CD14-positive monocyte (primary cell): Measurements from ENCODE around the gene HPSE2. TPM values are rescaled to one million over a fixed set of nuclear protein-coding genes. Genes with fewer than 3 reads are reported as not detected.

Experiments
- DNase-seq, 3 donors: peaks; one replicate each; pipeline ENCODE4 v3.0.0-alpha.2; 2011 to 2022
- H2AFZ ChIP-seq: 2 replicates; pipeline ENCODE4 v1.6.0; 2012; ENCODE audit warnings: mild to moderate bottlenecking, low read depth, low read length, inconsistent platforms; ENCODE audit not compliant: insufficient read depth, poor library complexity, severe bottlenecking
- H3K27ac ChIP-seq, 2 donors: 1 replicate in 1 of 2; 2 replicates in 1 of 2; pipeline ENCODE4 v1.5.1; 2012 to 2013; ENCODE audit warnings: low read length in 2 of 2, control low read depth in 1 of 2, inconsistent platforms in 1 of 2, low read depth in 1 of 2, mild to moderate bottlenecking in 1 of 2
- H3K27me3 ChIP-seq, 2 donors: one replicate each; pipeline versions ENCODE4 v1.6.0 to v1.6.1; 2011 to 2013; ENCODE audit warnings: low read length in 2 of 2; ENCODE audit not compliant: control insufficient read depth in 2 of 2, insufficient read depth in 2 of 2
- H3K36me3 ChIP-seq, 2 donors: replicated peaks in 1 of 2; 1 replicate in 1 of 2; 2 replicates in 1 of 2; pipeline versions ENCODE4 v1.5.1 to v1.6.1; 2012 to 2013; ENCODE audit warnings: low read length in 2 of 2, control low read depth in 1 of 2, inconsistent platforms in 1 of 2, mild to moderate bottlenecking in 1 of 2; ENCODE audit not compliant: insufficient read depth in 2 of 2, control insufficient read depth in 1 of 2
- H3K4me1 ChIP-seq, 2 donors: 1 replicate in 1 of 2; 2 replicates in 1 of 2; pipeline versions ENCODE4 v1.5.1 to v1.6.1; 2012 to 2013; ENCODE audit warnings: low read length in 2 of 2, control low read depth in 1 of 2, inconsistent platforms in 1 of 2, mild to moderate bottlenecking in 1 of 2, moderate library complexity in 1 of 2; ENCODE audit not compliant: insufficient read depth in 2 of 2, control insufficient read depth in 1 of 2
- H3K4me2 ChIP-seq: replicated peaks from 2 replicates; pipeline ENCODE3; 2012; ENCODE audit warnings: low read length, moderate library complexity, mild to moderate bottlenecking; ENCODE audit not compliant: poor library complexity, severe bottlenecking; ENCODE audit errors: extremely low read depth
- H3K4me3 ChIP-seq, 3 experiments: fragments of 200-600 bp in 1 of 3; sonication (generic) in 1 of 3; replicated peaks in 1 of 3; 1 replicate in 2 of 3; 2 replicates in 1 of 3; pipeline ENCODE4 v1.5.1; 2011 to 2013; ENCODE audit warnings: low read length in 3 of 3, mild to moderate bottlenecking in 3 of 3, control low read depth in 2 of 3, low read depth in 2 of 3, inconsistent platforms in 1 of 3, moderate library complexity in 1 of 3
- H3K79me2 ChIP-seq: 2 replicates; pipeline ENCODE4 v1.6.0; 2012; ENCODE audit warnings: mild to moderate bottlenecking, control low read depth, inconsistent platforms, low read length, moderate library complexity; ENCODE audit not compliant: insufficient read depth
- H3K9ac ChIP-seq: 2 replicates; pipeline ENCODE4 v1.6.0; 2017; ENCODE audit warnings: low read length, mild to moderate bottlenecking; ENCODE audit not compliant: insufficient read depth, poor library complexity, severe bottlenecking
- H3K9me3 ChIP-seq, 2 donors: replicated peaks in 1 of 2; 1 replicate in 1 of 2; 2 replicates in 1 of 2; pipeline versions ENCODE4 v1.5.1 to v1.6.1; 2012 to 2013; ENCODE audit warnings: low read length in 2 of 2, control low read depth in 1 of 2; ENCODE audit not compliant: control insufficient read depth in 1 of 2, insufficient read depth in 1 of 2
- H4K20me1 ChIP-seq: 2 replicates; pipeline ENCODE4 v1.6.0; 2012; ENCODE audit warnings: mild to moderate bottlenecking, low read length, control low read depth, moderate library complexity; ENCODE audit not compliant: insufficient read depth
- H3K27ac Mint-ChIP-seq, 7 donors: one replicate each; pipeline ENCODE4 v1.8.0; 2020; ENCODE audit warnings: mild to moderate bottlenecking in 7 of 7, mixed read lengths in 7 of 7, moderate library complexity in 6 of 7, inconsistent platforms in 2 of 7
- H3K27me3 Mint-ChIP-seq, 3 donors: one replicate each; pipeline ENCODE4 v1.8.0; 2021 to 2022; ENCODE audit warnings: low read depth in 3 of 3, mild to moderate bottlenecking in 3 of 3, mixed read lengths in 3 of 3, moderate library complexity in 3 of 3, inconsistent platforms in 1 of 3
- H3K36me3 Mint-ChIP-seq, 2 donors: one replicate each; pipeline ENCODE4 v1.8.0; 2020; ENCODE audit warnings: mixed read lengths in 2 of 2, inconsistent platforms in 1 of 2, mild to moderate bottlenecking in 1 of 2
- H3K4me1 Mint-ChIP-seq: one replicate; pipeline ENCODE4 v1.8.0; 2020; ENCODE audit warnings: mild to moderate bottlenecking, mixed read lengths
- H3K4me3 Mint-ChIP-seq, 2 donors: one replicate each; pipeline ENCODE4 v1.8.0; 2020; ENCODE audit warnings: mild to moderate bottlenecking in 2 of 2, mixed read lengths in 2 of 2, moderate library complexity in 1 of 2
- H3K9me3 Mint-ChIP-seq, 7 donors: one replicate each; pipeline ENCODE4 v1.8.0; 2020 to 2022; ENCODE audit warnings: mixed read lengths in 7 of 7, mild to moderate bottlenecking in 6 of 7, moderate library complexity in 6 of 7, inconsistent platforms in 2 of 7
- CTCF ChIP-seq: fragments of 200-600 bp; IDR thresholded peaks from one replicate; pipeline ENCODE4 v1.8.0; 2022; ENCODE audit warnings: antibody characterized with exemption, mild to moderate bottlenecking
- WGBS: methylation state at CpG from one replicate; pipeline ENCODE4 v1.1.5; 2013; ENCODE audit warnings: missing lambda C conversion rate; ENCODE audit not compliant: insufficient coverage; 5-methylcytosine and 5-hydroxymethylcytosine counted together
- intact Hi-C, 2 donors: fragments of 100-400 bp; cut with micrococcal nuclease; formaldehyde crosslinking; loops; one replicate each; pipeline versions ENCODE4 v1.15.0 to v1.15.1; 2023
- polyA plus RNA-seq, 3 donors: library from polyadenylated mRNA; depleted of rRNA in 1 of 3; unstranded in 2 of 3; stranded (reverse) in 1 of 3; fragments of 300-500 nt in 2 of 3; fragments of >200 nt in 1 of 3; fragmentation: Illumina TruSeq in 2 of 3; gene quantifications; 1 replicate in 2 of 3; 2 replicates in 1 of 3; pipeline ENCODE4 v1.2.3, GENCODE V29; 2012 to 2021

Gene HPSE2
- polyA plus RNA-seq, 3 donors: not detected

GRCh38 chr10:99041468-99041867 lies 194.2 kb downstream of the HPSE2 start:
- Histone ChIP-seq H3K9ac (no peak overlapping the region), H3K79me2 (no peaks in the 10 kb centered on the region), H3K27me3 (no peaks in the 10 kb centered on the region), H4K20me1 (no peaks in the 10 kb centered on the region), H3K27ac (no peak overlapping the region), H2AFZ (no peak overlapping the region), H3K9me3 (peaks cover 0 to 13% of the 10 kb centered on the region in 2 donors), H3K4me2 (no peak overlapping the region), H3K36me3 (no peaks in the 10 kb centered on the region), H3K4me3 (no peak overlapping the region), H3K4me1 (no peaks in the 10 kb centered on the region)
- no peak overlapping the region for H3K4me3 Mint-ChIP-seq
- H3K9me3 Mint-ChIP-seq: peaks cover 3 to 21% (median 16%) of the 10 kb centered on the region in 7 donors
- no peak for TF ChIP-seq CTCF
- intact Hi-C loops: no loop called here
- no peaks in the 10 kb centered on the region for H3K36me3 Mint-ChIP-seq
- H3K27me3 Mint-ChIP-seq: peaks cover 0 to 3% (median 2%) of the 10 kb centered on the region in 3 donors
- DNase-seq: no peak
- H3K4me1 Mint-ChIP-seq: no peaks in the 10 kb centered on the region
- WGBS: 97% methylated on average over 4 of the region's 4 CpGs
- H3K27ac Mint-ChIP-seq: no peak overlapping the region

- Histone ChIP-seq H3K9me3 (no peaks in the 10 kb centered on the region), H3K9ac (no peak overlapping the region), H3K4me2 (no peak overlapping the region), H4K20me1 (no peaks in the 10 kb centered on the region), H2AFZ (no peak overlapping the region), H3K27me3 (no peaks in the 10 kb centered on the region), H3K4me1 (no peaks in the 10 kb centered on the region), H3K27ac (no peak overlapping the region), H3K79me2 (no peaks in the 10 kb centered on the region), H3K4me3 (no peak overlapping the region), H3K36me3 (no peaks in the 10 kb centered on the region)
- DNase-seq: no peak
- TF ChIP-seq CTCF: no peak
- H3K36me3 Mint-ChIP-seq: no peaks in the 10 kb centered on the region
- H3K27me3 Mint-ChIP-seq: no peaks in the 10 kb centered on the region
- H3K4me1 Mint-ChIP-seq: no peaks in the 10 kb centered on the region
- intact Hi-C loops: no loop called here
- H3K9me3 Mint-ChIP-seq: peaks cover 0 to 4% (median 1%) of the 10 kb centered on the region in 7 donors
- H3K27ac Mint-ChIP-seq: no peak overlapping the region
- 84% methylated on average over 9 of the region's 9 CpGs for WGBS
- H3K4me3 Mint-ChIP-seq: no peak overlapping the region
These were observed 221.8 kb downstream of the HPSE2 start for GRCh38 chr10:99013885-99014284.
